ENCODE data around the gene DGKQ. TPM values are rescaled to one million over a fixed set of nuclear protein-coding genes. Genes with fewer than 3 reads are reported as not detected.

Gene DGKQ
- total RNA-seq, 1 experiment from 2014 or later = 12.4 TPM

GRCh38 chr4:1019320-1019719, 46.0 kb upstream of the DGKQ start:
- H3K23ac ChIP-seq (ENCODE audit: insufficient read length, low read depth, low read length) = no peak overlapping the region
- H3K27ac ChIP-seq (ENCODE audit: insufficient read length, low read depth, low read length) = no peak overlapping the region
- no peaks in the 10 kb centered on the region for H3K9me3 ChIP-seq (ENCODE audit: control insufficient read depth, low read depth, low read length)
- no peak overlapping the region for H3K4me2 ChIP-seq (ENCODE audit: insufficient read depth, insufficient read length, low read length)
- TF ChIP-seq CTCF (conservative IDR thresholded peaks at IDR 0.05) = no peak
- Mint-ChIP-seq H3K4me3 (no peak overlapping the region), H3K27ac (peak overlapping the region in 1 of 3 experiments; percentile 44; a peak in 1 of 7 replicates), H3K27me3 (ENCODE audit: low read depth) (no peaks in the 10 kb centered on the region; the same call in 1 of the 2 replicates), H3K9me3 (no peaks in the 10 kb centered on the region), H3K4me1 (peaks cover 4 to 13% of the 10 kb centered on the region in 2 experiments; a peak in 3 of 4 replicates), H3K36me3 (ENCODE audit: insufficient read depth in 1 of 3, low read depth in 3 of 3) (no peaks in the 10 kb centered on the region)
- H3K79me1 ChIP-seq (ENCODE audit: insufficient read depth, low read depth, low read length, poor library complexity, severe bottlenecking) = no peaks in the 10 kb centered on the region
- H2BK12ac ChIP-seq (ENCODE audit: insufficient read length, low read depth, low read length) = no peak overlapping the region
- H3K9ac ChIP-seq (ENCODE audit: extremely low read depth, insufficient read length, low read length) = no peak overlapping the region
- no peak overlapping the region for H3T11ph ChIP-seq (ENCODE audit: low read length)
- no peak overlapping the region for H2BK120ac ChIP-seq (ENCODE audit: low read depth, low read length, poor library complexity, severe bottlenecking)
- H2BK15ac ChIP-seq (ENCODE audit: low read depth, low read length) = no peak overlapping the region
- DNase-seq = no peak
- H3K56ac ChIP-seq (ENCODE audit: insufficient read length, low read depth, low read length) = no peak overlapping the region
- H2AK5ac ChIP-seq (ENCODE audit: insufficient read length, low read length) = no peak overlapping the region
- no peak overlapping the region for H3K14ac ChIP-seq (ENCODE audit: insufficient read depth, low read length)
- no CpG with 5 or more reads among the region's 9 CpGs for WGBS (ENCODE audit: extremely low coverage, insufficient read length, low lambda C conversion rate)
- no peak overlapping the region for H2BK5ac ChIP-seq (ENCODE audit: insufficient read length, low read length)
- H2BK20ac ChIP-seq (ENCODE audit: low read depth, low read length, poor library complexity, severe bottlenecking) = no peak overlapping the region
- no peaks in the 10 kb centered on the region; the same call in 1 of the 2 replicates for H3K4me1 ChIP-seq (ENCODE audit: insufficient read depth, low read length)
- no peak overlapping the region for H4K91ac ChIP-seq (ENCODE audit: insufficient read length, low read depth, low read length)
- no peak overlapping the region for H2AFZ ChIP-seq (ENCODE audit: low read length)
- no peaks in the 10 kb centered on the region for H3K23me2 ChIP-seq (ENCODE audit: insufficient read length, low read depth, low read length, poor library complexity, severe bottlenecking)
- no peak overlapping the region for H4K5ac ChIP-seq (ENCODE audit: insufficient read length, low read depth, low read length)
- no peak overlapping the region for H3K18ac ChIP-seq (ENCODE audit: insufficient read length, low read depth, low read length)
- no peaks in the 10 kb centered on the region for H3K79me2 ChIP-seq (ENCODE audit: insufficient read depth, low read length)
- no peaks in the 10 kb centered on the region for H4K20me1 ChIP-seq (ENCODE audit: control insufficient read depth, insufficient read depth, insufficient read length)
- H3K27me3 ChIP-seq (ENCODE audit: insufficient read depth, low read length) = no peaks in the 10 kb centered on the region
- H4K8ac ChIP-seq (replicated peaks; ENCODE audit: insufficient read length, low read depth, low read length) = no peak overlapping the region
- H3K4ac ChIP-seq (ENCODE audit: low read depth, low read length) = no peak overlapping the region

Data from H9 (cell line).